D721Med (cell line): ENCODE data around the gene LENG9.
"Not testable (repeated sequence)": the region's sequence is repeated elsewhere in the genome, so short reads cannot be mapped to it uniquely, and the experiment has no call there.

Source experiments
- DNase-seq: peaks from one replicate; pipeline ENCODE4 v3.0.0; 2011; ENCODE audit warnings: low spot score; ENCODE audit not compliant: insufficient read length
- FAIRE-seq: peaks from 2 replicates; lab custom pipeline; 2011; peaks lifted over from hg19 to GRCh38; lab: Jason Lieb, UNC
- CTCF ChIP-seq: IDR thresholded peaks from 2 replicates; pipeline ENCODE4 v1.5.1; 2012; ENCODE audit warnings: mild to moderate bottlenecking, control low read depth; ENCODE audit not compliant: insufficient read depth; ENCODE audit errors: missing control alignments

LENG9 gene

DNA sequence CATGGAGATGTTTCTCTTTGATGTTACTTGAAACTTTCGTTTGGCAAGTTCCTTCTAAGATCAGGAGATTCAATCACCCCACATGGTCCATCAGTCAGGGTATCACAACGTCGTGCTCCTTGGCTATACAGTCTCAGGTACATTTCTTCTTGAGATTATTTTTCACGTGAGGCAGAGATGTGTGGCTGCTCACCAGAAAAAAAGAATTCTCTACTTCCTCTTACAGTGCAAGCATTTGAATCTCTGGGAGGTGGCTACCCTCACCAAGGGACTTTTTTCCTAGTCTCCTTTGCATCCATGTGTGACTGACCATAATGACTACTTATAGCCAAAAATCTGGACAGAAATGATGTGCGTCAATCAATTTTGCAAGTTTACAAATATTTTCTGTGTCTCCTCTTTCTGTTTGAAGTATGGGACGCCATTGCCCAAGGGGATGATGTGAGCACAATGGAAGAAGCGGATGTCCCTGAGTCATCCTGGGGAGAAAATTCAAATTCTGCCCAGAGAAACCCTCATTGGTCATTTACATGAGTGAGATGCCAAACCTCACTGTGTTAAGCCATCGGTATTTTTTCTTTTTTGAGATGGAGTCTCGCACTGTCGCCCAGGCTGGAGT lies 30.5 kb upstream of the LENG9 start:
- no peak for TF ChIP-seq CTCF
- DNase-seq (no peak), FAIRE-seq (no peak)

GRCh38 chr19:54493056-54493455 lies 29.5 kb upstream of the LENG9 start:
- DNase-seq, FAIRE-seq: not testable (repeated sequence)

DNA sequence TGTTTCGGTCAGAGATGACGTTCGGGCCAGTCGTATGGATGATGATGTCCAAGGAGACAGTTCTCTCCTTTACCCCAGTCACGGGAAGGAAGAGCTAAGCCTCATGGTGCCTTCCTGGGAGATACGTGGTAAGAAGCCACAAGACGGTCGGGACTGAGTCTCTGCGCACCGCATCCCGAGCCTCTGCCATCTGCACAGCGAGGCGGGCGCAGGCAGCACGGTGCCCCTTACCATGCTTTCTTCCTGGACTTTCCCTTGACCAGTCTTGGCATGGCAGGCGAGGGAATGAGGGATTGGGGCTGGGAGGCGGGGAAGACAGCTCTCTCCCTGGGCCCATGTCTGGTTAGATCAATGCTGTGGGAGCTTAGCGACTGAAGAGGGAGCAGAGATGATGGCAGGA lies 29.0 kb upstream of the LENG9 start:
- no peak for DNase-seq
- TF ChIP-seq CTCF = no peak
- FAIRE-seq = no peak

- FAIRE-seq (no peak), DNase-seq (no peak)
- TF ChIP-seq CTCF = no peak
These were observed 26.2 kb upstream of the LENG9 start for GRCh38 chr19:54489766-54490165.

DNA sequence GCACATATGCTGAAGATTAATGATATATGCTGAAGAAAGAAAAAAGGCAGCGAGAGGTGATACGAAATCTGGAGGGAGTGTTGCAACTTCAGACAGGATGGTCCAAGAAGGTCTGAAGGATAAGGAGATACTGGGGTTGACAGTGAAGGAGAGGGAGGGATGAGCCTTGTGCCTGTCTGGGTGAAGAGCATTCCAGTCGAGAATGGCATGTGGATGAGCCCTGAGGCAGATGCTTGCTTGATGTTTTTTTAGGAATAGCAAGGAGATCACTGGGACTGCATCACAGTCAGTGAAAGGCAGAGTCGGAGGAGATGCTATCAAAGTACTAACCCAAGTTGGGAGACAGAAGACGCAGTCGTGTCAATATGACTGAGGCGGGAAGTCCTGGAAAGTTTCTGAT lies 25.8 kb upstream of the LENG9 start:
- DNase-seq = no peak
- no peak for FAIRE-seq
- no peak for TF ChIP-seq CTCF

GRCh38 chr19:54485851-54486250 lies 22.3 kb upstream of the LENG9 start:
- no peak for TF ChIP-seq CTCF
- DNase-seq (no peak), FAIRE-seq (no peak)

- TF ChIP-seq CTCF = no peak
- FAIRE-seq (no peak), DNase-seq (no peak)
These were observed 20.9 kb upstream of the LENG9 start for GRCh38 chr19:54484451-54484850.

GRCh38 chr19:54482889-54483288 lies 19.3 kb upstream of the LENG9 start:
- TF ChIP-seq CTCF = no peak
- FAIRE-seq (no peak), DNase-seq (no peak)
